ENCODE measurements around the gene NF1.

DNA sequence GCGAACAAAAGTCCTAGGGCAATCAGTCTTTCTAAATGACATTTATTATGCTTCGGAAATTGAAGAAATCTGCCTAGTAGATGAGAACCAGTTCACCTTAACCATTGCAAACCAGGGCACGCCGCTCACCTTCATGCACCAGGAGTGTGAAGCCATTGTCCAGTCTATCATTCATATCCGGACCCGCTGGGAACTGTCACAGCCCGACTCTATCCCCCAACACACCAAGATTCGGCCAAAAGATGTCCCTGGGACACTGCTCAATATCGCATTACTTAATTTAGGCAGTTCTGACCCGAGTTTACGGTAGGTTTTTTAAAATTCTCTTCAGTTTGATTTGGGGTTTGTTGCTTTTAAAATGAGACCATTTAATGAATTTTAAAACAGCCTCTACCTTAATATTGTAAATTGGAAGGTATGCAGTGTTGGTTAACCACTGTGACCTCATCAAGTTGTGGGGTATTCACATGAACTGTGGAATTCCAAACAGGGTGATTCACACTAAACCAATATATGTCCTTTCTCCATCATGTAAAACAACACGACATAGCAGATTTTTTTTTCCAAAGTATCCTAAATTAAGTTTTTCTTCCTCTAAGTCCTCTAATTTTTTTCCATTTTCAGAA is 232.9 kb downstream of the NF1 start:
- TF ChIP-seq, protein P1, sequence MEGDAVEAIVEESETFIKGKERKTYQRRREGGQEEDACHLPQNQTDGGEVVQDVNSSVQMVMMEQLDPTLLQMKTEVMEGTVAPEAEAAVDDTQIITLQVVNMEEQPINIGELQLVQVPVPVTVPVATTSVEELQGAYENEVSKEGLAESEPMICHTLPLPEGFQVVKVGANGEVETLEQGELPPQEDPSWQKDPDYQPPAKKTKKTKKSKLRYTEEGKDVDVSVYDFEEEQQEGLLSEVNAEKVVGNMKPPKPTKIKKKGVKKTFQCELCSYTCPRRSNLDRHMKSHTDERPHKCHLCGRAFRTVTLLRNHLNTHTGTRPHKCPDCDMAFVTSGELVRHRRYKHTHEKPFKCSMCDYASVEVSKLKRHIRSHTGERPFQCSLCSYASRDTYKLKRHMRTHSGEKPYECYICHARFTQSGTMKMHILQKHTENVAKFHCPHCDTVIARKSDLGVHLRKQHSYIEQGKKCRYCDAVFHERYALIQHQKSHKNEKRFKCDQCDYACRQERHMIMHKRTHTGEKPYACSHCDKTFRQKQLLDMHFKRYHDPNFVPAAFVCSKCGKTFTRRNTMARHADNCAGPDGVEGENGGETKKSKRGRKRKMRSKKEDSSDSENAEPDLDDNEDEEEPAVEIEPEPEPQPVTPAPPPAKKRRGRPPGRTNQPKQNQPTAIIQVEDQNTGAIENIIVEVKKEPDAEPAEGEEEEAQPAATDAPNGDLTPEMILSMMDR (IDR thresholded peaks at IDR 0.05): no peak
- TF ChIP-seq, protein P2, sequence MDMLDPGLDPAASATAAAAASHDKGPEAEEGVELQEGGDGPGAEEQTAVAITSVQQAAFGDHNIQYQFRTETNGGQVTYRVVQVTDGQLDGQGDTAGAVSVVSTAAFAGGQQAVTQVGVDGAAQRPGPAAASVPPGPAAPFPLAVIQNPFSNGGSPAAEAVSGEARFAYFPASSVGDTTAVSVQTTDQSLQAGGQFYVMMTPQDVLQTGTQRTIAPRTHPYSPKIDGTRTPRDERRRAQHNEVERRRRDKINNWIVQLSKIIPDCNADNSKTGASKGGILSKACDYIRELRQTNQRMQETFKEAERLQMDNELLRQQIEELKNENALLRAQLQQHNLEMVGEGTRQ (IDR thresholded peaks at IDR 0.05; ENCODE audit: borderline replicate concordance, low read depth, low read length): no peak
- TF ChIP-seq, protein P3, sequence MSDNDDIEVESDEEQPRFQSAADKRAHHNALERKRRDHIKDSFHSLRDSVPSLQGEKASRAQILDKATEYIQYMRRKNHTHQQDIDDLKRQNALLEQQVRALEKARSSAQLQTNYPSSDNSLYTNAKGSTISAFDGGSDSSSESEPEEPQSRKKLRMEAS (IDR thresholded peaks at IDR 0.05; ENCODE audit: low read depth): no peak
- peak in 1 of 2 experiments; percentile 65; a peak in 2 of 4 replicates for TF ChIP-seq EP300 (IDR thresholded peaks at IDR 0.05; ENCODE audit: borderline replicate concordance in 1 of 2, low read depth in 1 of 2, low read length in 1 of 2)
- peak; percentile 63 for TF ChIP-seq JUND (IDR thresholded peaks at IDR 0.05)
